ENCODE measurements around the gene PCSK5. TPM values are rescaled to one million over a fixed set of nuclear protein-coding genes. Genes with fewer than 3 reads are reported as not detected.

PCSK5 gene
- total and polyA plus RNA-seq, 10 donors: 0.28 to 8.1 (median 5.5) TPM

DNA sequence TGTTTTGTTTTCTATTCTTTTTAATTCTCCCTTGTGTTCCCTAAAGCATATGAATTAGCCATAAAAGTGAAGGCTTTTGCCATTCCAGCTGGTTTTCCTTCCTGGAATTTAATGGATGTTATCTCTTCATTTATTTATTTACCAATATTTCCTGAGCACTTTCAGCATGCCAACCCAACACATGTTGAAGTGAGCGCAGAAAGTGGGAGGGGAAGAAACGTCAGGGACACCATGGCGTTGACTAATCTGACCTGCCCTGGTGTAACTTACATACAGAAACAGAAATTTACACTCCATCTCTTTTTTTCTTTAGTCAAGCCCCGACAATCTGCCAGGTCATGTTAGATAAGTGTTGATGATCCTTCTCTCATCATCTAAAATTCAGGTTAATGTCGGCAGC is 247.5 kb downstream of the PCSK5 start:
- WGBS, 5 donors: 69 to 91% (median 84%) methylated on average over 5 of the region's 5 CpGs
- Histone ChIP-seq H3K36me3 (no peaks in the 10 kb centered on the region), H3K27ac (no peak overlapping the region), H3K9me3 (no peaks in the 10 kb centered on the region), H3K4me1 (no peaks in the 10 kb centered on the region), H3K4me3 (no peak overlapping the region), H3K27me3 (replicated peaks in 1 of 7) (no peaks in the 10 kb centered on the region)
- TF ChIP-seq, protein P1, sequence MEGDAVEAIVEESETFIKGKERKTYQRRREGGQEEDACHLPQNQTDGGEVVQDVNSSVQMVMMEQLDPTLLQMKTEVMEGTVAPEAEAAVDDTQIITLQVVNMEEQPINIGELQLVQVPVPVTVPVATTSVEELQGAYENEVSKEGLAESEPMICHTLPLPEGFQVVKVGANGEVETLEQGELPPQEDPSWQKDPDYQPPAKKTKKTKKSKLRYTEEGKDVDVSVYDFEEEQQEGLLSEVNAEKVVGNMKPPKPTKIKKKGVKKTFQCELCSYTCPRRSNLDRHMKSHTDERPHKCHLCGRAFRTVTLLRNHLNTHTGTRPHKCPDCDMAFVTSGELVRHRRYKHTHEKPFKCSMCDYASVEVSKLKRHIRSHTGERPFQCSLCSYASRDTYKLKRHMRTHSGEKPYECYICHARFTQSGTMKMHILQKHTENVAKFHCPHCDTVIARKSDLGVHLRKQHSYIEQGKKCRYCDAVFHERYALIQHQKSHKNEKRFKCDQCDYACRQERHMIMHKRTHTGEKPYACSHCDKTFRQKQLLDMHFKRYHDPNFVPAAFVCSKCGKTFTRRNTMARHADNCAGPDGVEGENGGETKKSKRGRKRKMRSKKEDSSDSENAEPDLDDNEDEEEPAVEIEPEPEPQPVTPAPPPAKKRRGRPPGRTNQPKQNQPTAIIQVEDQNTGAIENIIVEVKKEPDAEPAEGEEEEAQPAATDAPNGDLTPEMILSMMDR (IDR thresholded peaks at IDR 0.05 in 8 of 11, conservative IDR thresholded peaks at IDR 0.05 in 3 of 11): no peak
- TF ChIP-seq POLR2A (IDR thresholded peaks at IDR 0.05): no peak
- no peak for TF ChIP-seq POLR2AphosphoS5 (IDR thresholded peaks at IDR 0.05)
- no peak for DNase-seq
- intact Hi-C loops (cut with DNase I; ENCODE audit: low total_unique reads): no loop called here

DNA sequence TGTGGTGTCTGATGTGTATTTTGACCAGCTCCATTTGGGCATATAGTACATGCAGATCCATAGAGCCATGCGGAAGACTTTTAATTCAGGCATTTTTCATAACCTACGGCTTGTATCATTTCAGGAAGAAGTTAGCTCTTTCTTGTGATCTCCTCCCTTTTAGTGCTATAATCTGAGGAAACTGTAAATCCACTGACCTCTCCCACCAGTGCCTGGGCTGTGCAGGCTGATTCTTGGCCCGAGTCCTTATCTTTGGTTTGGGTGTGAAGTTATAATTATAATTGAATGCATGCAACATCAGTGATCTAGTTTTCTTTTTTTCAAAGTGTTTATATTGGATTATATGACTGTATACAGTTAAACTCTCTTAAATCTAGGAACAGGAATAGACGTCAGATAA is 247.9 kb downstream of the PCSK5 start:
- DNase-seq: no peak
- TF ChIP-seq, protein P1 (IDR thresholded peaks at IDR 0.05 in 8 of 11, conservative IDR thresholded peaks at IDR 0.05 in 3 of 11): no peak
- TF ChIP-seq POLR2A (IDR thresholded peaks at IDR 0.05) (no peak), POLR2AphosphoS5 (IDR thresholded peaks at IDR 0.05) (no peak)

DNA sequence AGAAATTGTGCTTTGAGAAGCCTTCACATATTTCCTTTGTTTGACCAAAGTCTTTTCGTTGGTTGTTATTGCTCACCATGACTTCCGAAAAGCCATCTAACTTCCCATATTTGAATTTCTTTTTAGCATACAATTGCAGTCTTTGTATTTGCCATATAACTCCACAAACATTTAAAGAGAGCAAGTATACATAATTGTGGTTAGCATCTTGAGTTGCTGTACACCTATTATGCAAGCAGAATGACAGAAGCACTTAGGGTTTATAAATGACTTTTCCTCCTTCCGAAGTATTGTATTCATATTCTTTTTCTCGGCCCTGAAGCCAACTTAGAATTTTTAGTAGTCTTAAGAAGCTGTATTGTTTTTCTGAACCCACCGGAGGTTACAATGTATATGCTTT is 253.4 kb downstream of the PCSK5 start:
- intact Hi-C loops (cut with DNase I; ENCODE audit: low total_unique reads): no loop called here
- Histone ChIP-seq H3K4me1 (no peaks in the 10 kb centered on the region), H3K4me3 (no peak overlapping the region), H3K36me3 (no peaks in the 10 kb centered on the region), H3K27ac (no peak overlapping the region), H3K9me3 (no peaks in the 10 kb centered on the region), H3K27me3 (replicated peaks in 1 of 7) (no peaks in the 10 kb centered on the region)
- no peak for DNase-seq
- 49 to 73% (median 62%) methylated on average over 5 of the region's 5 CpGs for WGBS, 5 donors
- TF ChIP-seq POLR2A (IDR thresholded peaks at IDR 0.05) (no peak), POLR2AphosphoS5 (IDR thresholded peaks at IDR 0.05) (no peak)
- TF ChIP-seq, protein P1 (IDR thresholded peaks at IDR 0.05 in 8 of 11, conservative IDR thresholded peaks at IDR 0.05 in 3 of 11): no peak

More for the DNA sequence above, 247.9 kb downstream of the PCSK5 start:
- Histone ChIP-seq H3K27ac (no peak overlapping the region), H3K4me3 (no peak overlapping the region), H3K9me3 (no peaks in the 10 kb centered on the region), H3K4me1 (no peaks in the 10 kb centered on the region), H3K36me3 (no peaks in the 10 kb centered on the region), H3K27me3 (replicated peaks in 1 of 7) (no peaks in the 10 kb centered on the region)
- 75 to 89% (median 78%) methylated on average over 4 of the region's 4 CpGs for WGBS, 5 donors
- intact Hi-C loops (cut with DNase I; ENCODE audit: low total_unique reads): no loop called here

DNA sequence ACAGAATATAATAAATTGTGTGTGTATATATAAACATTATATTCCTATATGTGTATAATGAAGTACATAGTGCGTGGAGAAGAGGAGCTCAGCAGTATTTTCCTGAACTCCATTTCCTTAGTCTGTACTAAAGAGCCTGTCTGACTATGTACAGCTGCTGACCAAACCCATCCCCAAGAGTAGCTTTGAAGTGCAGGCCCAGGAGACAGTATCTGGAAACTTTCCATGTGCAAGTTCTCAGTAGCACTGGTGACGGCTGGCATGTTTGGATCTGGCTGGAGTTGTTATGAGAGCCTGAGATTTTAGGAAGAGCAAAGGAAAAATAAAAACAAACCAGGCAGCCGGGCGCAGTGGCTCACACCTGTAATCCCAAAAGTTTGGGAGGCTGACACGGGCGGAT is 259.5 kb downstream of the PCSK5 start:
- Histone ChIP-seq H3K36me3 (no peaks in the 10 kb centered on the region), H3K27me3 (replicated peaks in 1 of 7) (no peaks in the 10 kb centered on the region), H3K4me3 (no peak overlapping the region), H3K4me1 (peaks cover 0 to 4% (median 0%) of the 10 kb centered on the region in 6 donors), H3K27ac (no peak overlapping the region), H3K9me3 (no peaks in the 10 kb centered on the region)
- DNase-seq: no peak
- intact Hi-C loops (cut with DNase I; ENCODE audit: low total_unique reads): no loop called here
- WGBS, 5 donors: 85 to 96% (median 92%) methylated on average over 6 of the region's 6 CpGs
- TF ChIP-seq, protein P1 (IDR thresholded peaks at IDR 0.05 in 8 of 11, conservative IDR thresholded peaks at IDR 0.05 in 3 of 11): no peak
- TF ChIP-seq POLR2AphosphoS5 (IDR thresholded peaks at IDR 0.05) (no peak), POLR2A (IDR thresholded peaks at IDR 0.05) (no peak)
